Thyroid gland (tissue), 4 donors: Measurements from ENCODE around the gene SIX3. TPM values are rescaled to one million over a fixed set of nuclear protein-coding genes. Genes with fewer than 3 reads are reported as not detected.

Source experiments
- DNase-seq, 2 donors: peaks; one replicate each; pipeline ENCODE4 v3.0.0-alpha.2; 2019
- H3K27ac ChIP-seq, 3 donors: fragments of 200-600 bp; sonication (generic); 1 replicate in 2 of 3; 2 replicates in 1 of 3; pipeline ENCODE4 v1.5.1; 2016 to 2019; ENCODE audit warnings: mild to moderate bottlenecking in 1 of 3, moderate library complexity in 1 of 3
- H3K27me3 ChIP-seq: fragments of 200-600 bp; sonication (generic); one replicate; pipeline ENCODE4 v1.5.1; 2019
- H3K36me3 ChIP-seq, 2 donors: fragments of 200-600 bp; sonication (generic); one replicate each; pipeline ENCODE4 v1.5.1; 2016 to 2019
- H3K4me1 ChIP-seq, 2 donors: fragments of 200-600 bp; sonication (generic); one replicate each; pipeline ENCODE4 v1.5.1; 2017 to 2019
- H3K4me3 ChIP-seq, 3 donors: fragments of 200-600 bp; sonication (generic); replicated peaks in 1 of 3; 1 replicate in 2 of 3; 2 replicates in 1 of 3; pipeline ENCODE4 v1.5.1; 2016; ENCODE audit warnings: mild to moderate bottlenecking in 1 of 3
- H3K9me3 ChIP-seq: fragments of 200-600 bp; sonication (generic); one replicate; pipeline ENCODE4 v1.5.1; 2017
- POLR2A ChIP-seq, 2 donors: fragments of 450-650 bp; IDR thresholded peaks; one replicate each; pipeline ENCODE4 v1.6.1; 2017; ENCODE audit warnings: antibody characterized with exemption in 2 of 2, mild to moderate bottlenecking in 2 of 2, moderate library complexity in 1 of 2
- WGBS, 2 donors: methylation state at CpG; one replicate each; pipeline ENCODE4 v1.1.5; 2017; 5-methylcytosine and 5-hydroxymethylcytosine counted together
- intact Hi-C: fragments of 100-400 bp; cut with DNase I; formaldehyde crosslinking; loops from one replicate; pipeline ENCODE4 v1.15.1; 2023
- total RNA-seq, 4 donors: library from RNA; depleted of rRNA; stranded (reverse); fragments of >200 nt; gene quantifications; one replicate each; pipeline ENCODE4 v1.2.3, GENCODE V29; 2016
- TF ChIP-seq, protein P1 (sequence below), 6 experiments: fragments of 200-600 bp in 3 of 6; fragments of 450-650 bp in 3 of 6; sonication (generic) in 3 of 6; IDR thresholded peaks; one replicate each; pipeline ENCODE4 v1.5.1; 2016 to 2019; ENCODE audit warnings: antibody characterized with exemption in 6 of 6, mild to moderate bottlenecking in 2 of 6, inconsistent platforms in 1 of 6, moderate library complexity in 1 of 6

SIX3 gene
- total RNA-seq, 4 donors from 2014 or later, result not detected

DNA sequence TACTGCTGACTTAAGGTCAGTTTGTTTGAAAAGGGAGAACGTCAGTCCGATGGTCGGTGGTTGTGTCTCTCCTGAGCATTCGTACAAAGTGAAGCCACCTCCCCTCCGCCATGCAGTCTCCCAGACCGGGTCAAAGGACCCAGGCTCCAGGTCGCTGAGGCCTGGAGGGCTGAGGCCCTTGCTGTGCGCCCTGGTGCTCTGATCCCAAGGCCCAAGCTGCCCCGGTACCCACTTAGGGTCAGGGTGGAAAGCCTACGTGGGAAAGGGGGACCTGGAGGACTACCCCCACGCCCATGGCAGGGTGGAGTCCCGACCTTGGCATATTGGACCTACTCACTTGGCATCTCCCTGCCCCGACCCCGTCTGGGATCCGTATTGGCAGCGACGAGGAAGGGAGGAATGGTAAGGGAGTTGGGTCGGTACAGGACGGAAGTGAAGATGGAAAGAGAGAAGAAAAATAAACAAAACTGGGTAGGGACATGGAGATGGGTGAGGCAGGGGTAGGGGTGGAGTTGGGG lies 8.0 kb upstream of the SIX3 start:
- no peak for TF ChIP-seq POLR2A (IDR thresholded peaks at IDR 0.05)
- TF ChIP-seq, protein P1, sequence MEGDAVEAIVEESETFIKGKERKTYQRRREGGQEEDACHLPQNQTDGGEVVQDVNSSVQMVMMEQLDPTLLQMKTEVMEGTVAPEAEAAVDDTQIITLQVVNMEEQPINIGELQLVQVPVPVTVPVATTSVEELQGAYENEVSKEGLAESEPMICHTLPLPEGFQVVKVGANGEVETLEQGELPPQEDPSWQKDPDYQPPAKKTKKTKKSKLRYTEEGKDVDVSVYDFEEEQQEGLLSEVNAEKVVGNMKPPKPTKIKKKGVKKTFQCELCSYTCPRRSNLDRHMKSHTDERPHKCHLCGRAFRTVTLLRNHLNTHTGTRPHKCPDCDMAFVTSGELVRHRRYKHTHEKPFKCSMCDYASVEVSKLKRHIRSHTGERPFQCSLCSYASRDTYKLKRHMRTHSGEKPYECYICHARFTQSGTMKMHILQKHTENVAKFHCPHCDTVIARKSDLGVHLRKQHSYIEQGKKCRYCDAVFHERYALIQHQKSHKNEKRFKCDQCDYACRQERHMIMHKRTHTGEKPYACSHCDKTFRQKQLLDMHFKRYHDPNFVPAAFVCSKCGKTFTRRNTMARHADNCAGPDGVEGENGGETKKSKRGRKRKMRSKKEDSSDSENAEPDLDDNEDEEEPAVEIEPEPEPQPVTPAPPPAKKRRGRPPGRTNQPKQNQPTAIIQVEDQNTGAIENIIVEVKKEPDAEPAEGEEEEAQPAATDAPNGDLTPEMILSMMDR (IDR thresholded peaks at IDR 0.05), result no peak
- Histone ChIP-seq H3K4me3 (no peak overlapping the region), H3K27ac (no peak overlapping the region), H3K4me1 (peaks cover 20 to 56% of the 10 kb centered on the region in 2 donors), H3K9me3 (no peaks in the 10 kb centered on the region), H3K27me3 (peaks cover 70% of the 10 kb centered on the region), H3K36me3 (no peaks in the 10 kb centered on the region)
- intact Hi-C loops, result no loop called here
- DNase-seq, result no peak
- WGBS, 2 donors, result 7 to 13% methylated on average over 19 of the region's 19 CpGs

DNA sequence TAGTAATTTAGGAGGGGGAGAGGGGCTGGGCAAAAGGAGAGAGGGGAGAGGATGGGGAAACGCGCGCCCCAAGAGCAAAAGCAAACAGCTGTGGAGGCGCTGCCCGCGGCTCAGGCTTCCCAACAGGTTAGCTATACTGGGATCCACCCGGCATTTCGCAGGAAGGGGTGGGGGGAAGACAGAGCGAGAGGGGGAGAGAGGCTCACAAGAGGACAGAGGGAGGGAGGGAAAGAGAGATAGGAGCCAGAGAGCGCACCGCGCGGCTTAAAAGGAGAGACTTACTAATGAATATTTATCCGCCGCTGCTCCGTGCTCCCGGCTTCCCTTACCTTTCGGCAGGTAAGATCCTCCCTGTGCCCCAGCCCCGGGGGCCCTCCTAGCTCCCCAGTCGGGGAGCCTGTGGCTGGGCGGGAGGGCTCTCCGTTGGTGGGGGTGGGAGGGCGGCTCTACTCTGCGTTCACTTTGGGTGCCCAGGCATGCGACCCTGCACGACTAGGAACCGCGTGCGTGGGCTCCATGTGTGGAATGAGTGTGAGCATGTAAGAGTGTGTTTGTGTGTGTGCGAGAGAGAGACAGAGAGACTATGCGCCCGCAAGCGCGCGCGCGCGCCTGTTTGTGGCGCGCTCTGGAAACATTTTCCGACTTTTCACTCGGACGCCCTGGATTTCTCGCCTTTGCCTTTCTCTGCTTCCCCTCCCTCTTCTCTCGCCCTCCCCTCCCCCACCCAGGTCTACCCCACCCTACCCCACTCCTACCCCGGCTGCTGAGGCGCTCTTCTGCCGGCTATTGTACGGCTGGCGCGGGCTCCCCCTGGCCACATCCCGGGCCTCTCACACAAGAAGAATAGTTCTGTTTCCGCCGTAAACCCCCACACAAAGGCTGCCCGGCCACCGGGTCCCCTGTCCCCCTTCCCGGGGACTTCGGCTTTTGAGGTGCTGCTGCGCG lies 7.2 kb upstream of the SIX3 start:
- Histone ChIP-seq H3K36me3 (no peaks in the 10 kb centered on the region), H3K27ac (no peak overlapping the region), H3K4me1 (peaks cover 21 to 56% of the 10 kb centered on the region in 2 donors), H3K27me3 (peaks cover 71% of the 10 kb centered on the region), H3K4me3 (no peak overlapping the region), H3K9me3 (no peaks in the 10 kb centered on the region)
- whole genome bisulfite sequencing, 2 donors, result 2 to 3% methylated on average over 57 to 60 of the region's 60 CpGs
- intact Hi-C loops, result no loop called here
- DNase-seq, result no peak
- no peak for TF ChIP-seq POLR2A (IDR thresholded peaks at IDR 0.05)
- TF ChIP-seq, protein P1 (IDR thresholded peaks at IDR 0.05), result no peak

DNA sequence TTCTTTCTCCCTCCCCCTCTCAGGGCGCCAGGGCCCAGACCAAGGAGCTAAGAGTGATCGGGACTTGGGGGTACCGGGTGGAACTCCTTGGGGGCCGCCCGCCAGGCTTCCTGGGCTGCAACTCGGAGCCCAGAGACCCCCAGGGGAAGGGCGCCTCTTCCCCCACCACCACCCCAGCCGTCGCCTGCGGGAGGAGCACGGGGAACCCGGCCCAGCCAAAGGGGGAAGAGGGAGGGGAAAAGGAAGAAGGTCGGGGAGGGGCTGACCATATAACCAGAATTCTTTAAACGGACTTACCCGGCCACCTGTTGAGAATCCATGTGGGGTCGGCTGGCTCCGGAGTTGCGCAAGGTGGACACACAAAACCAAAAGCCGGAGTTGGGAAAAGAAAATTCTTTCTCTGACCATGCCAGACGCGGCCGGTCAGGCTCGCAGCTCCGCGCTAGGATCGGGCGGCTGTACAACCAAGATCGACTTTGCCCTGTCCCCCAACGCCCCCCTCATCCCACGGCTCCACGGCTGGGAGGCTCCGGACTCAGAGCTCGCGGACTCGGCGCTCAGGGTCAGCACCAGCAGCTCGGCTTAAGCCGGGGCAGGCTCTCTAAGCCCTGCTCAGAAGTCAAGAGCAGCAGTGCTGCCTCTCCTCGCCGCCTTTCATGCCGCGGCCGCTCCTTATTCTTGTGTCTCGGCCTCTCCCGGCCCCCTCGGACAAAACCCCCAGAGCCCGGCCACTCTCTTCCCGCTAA lies 6.3 kb upstream of the SIX3 start:
- WGBS, 2 donors, result 1 to 2% methylated on average over 37 to 46 of the region's 48 CpGs
- intact Hi-C loops, result no loop called here
- DNase-seq, result no peak
- no peak for TF ChIP-seq POLR2A (IDR thresholded peaks at IDR 0.05)
- TF ChIP-seq, protein P1 (IDR thresholded peaks at IDR 0.05), result no peak
- no peak overlapping the region for H3K27ac ChIP-seq
- H3K27me3 ChIP-seq, result peaks cover 72% of the 10 kb centered on the region
- H3K4me3 ChIP-seq, result no peak overlapping the region
- no peaks in the 10 kb centered on the region for H3K9me3 ChIP-seq
- H3K4me1 ChIP-seq, result peaks cover 21 to 49% of the 10 kb centered on the region in 2 donors
- no peaks in the 10 kb centered on the region for H3K36me3 ChIP-seq

DNA sequence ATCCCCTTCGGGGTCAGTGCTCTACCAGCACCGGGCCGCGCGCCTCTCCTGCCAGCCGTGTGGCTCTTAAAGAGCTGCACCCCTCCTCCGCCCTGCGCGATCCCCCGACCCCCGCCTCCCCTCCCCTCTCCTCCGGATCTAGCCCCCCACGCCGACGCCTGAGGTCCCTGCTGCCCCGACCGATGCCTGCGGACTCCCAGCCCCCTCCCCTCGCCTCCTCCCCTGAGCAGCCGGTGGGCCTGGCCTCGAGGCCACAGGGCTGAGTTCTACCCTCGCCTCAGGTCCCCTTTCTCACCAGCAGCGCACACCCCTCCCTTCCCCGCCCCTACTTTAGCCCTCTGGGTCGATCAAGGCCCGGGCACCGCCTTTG lies 5.8 kb upstream of the SIX3 start:
- 3% methylated on average over 6 to 15 of the region's 27 CpGs for WGBS, 2 donors
- intact Hi-C loops, result no loop called here
- H3K27ac ChIP-seq, result no peak overlapping the region
- H3K36me3 ChIP-seq, result no peaks in the 10 kb centered on the region
- peaks cover 21 to 45% of the 10 kb centered on the region in 2 donors for H3K4me1 ChIP-seq
- TF ChIP-seq POLR2A (IDR thresholded peaks at IDR 0.05), result no peak
- TF ChIP-seq, protein P1 (IDR thresholded peaks at IDR 0.05), result no peak
- H3K9me3 ChIP-seq, result no peaks in the 10 kb centered on the region
- DNase-seq, result no peak
- H3K4me3 ChIP-seq, result no peak overlapping the region
- H3K27me3 ChIP-seq, result peaks cover 73% of the 10 kb centered on the region
